HepG2 (cell line): Measurements from ENCODE around the gene MRPL48. TPM values are rescaled to one million over a fixed set of nuclear protein-coding genes. Genes with fewer than 3 reads are reported as not detected.
A peak's percentile ranks its signal among the peaks of the same experiment; 100 is the strongest.

Experiments used
- CAMTA2 ChIP-seq: sonication (generic); formaldehyde crosslinking; IDR thresholded peaks from 2 replicates; pipeline ENCODE4 v1.4.0; 2020; ENCODE audit warnings: mild to moderate bottlenecking, missing genetic modification reagents, borderline replicate concordance
- CBFB ChIP-seq: sonication (generic); formaldehyde crosslinking; IDR thresholded peaks from 2 replicates; pipeline ENCODE4 v1.4.0; 2020; ENCODE audit warnings: missing genetic modification reagents
- CHD4 ChIP-seq: fragments of 200-600 bp; sonication (generic); IDR thresholded peaks from 2 replicates; pipeline ENCODE4 v1.7.0; 2017; ENCODE audit warnings: mild to moderate bottlenecking, low read length, borderline replicate concordance
- FOXK1 ChIP-seq: sonication (generic); formaldehyde crosslinking; IDR thresholded peaks from 2 replicates; pipeline ENCODE4 v1.4.0; 2020; ENCODE audit warnings: low read depth, missing genetic modification reagents, borderline replicate concordance
- PAWR ChIP-seq: sonication (generic); formaldehyde crosslinking; IDR thresholded peaks from 2 replicates; pipeline ENCODE4 v1.4.0; 2020; ENCODE audit warnings: missing genetic modification reagents, mild to moderate bottlenecking, borderline replicate concordance
- SP4 ChIP-seq: sonication (generic); formaldehyde crosslinking; IDR thresholded peaks from 2 replicates; pipeline ENCODE4 v1.8.1; 2023; ENCODE audit warnings: mild to moderate bottlenecking, missing genetic modification reagents
- SPEN ChIP-seq: sonication (generic); formaldehyde crosslinking; IDR thresholded peaks from 2 replicates; pipeline ENCODE4 v1.5.1; 2020; ENCODE audit warnings: low read depth, mild to moderate bottlenecking, missing genetic modification reagents
- STAT5B ChIP-seq: sonication (generic); formaldehyde crosslinking; IDR thresholded peaks from 2 replicates; pipeline ENCODE4 v1.4.0; 2020; ENCODE audit warnings: missing genetic modification reagents
- ZBTB40 ChIP-seq, 2 experiments: fragments of 450-650 bp in 1 of 2; sonication (generic) in 1 of 2; formaldehyde crosslinking in 1 of 2; IDR thresholded peaks; 2 replicates each; pipeline versions ENCODE4 v1.6.1 to v1.8.0; 2016 to 2022; ENCODE audit warnings: antibody characterized with exemption in 1 of 2, mild to moderate bottlenecking in 1 of 2, missing genetic modification reagents in 1 of 2
- ZMYM4 ChIP-seq: sonication (generic); formaldehyde crosslinking; IDR thresholded peaks from 2 replicates; pipeline ENCODE4 v1.8.1; 2023; ENCODE audit warnings: mild to moderate bottlenecking, missing genetic modification reagents
- ZNF160 ChIP-seq: sonication (generic); formaldehyde crosslinking; IDR thresholded peaks from 2 replicates; pipeline ENCODE4 v1.8.0; 2022; ENCODE audit warnings: mild to moderate bottlenecking, inconsistent platforms, missing genetic modification reagents
- ZNF224 ChIP-seq: sonication (generic); formaldehyde crosslinking; IDR thresholded peaks from 2 replicates; pipeline ENCODE4 v1.5.0; 2020; ENCODE audit warnings: mild to moderate bottlenecking, missing genetic modification reagents
- ZNF501 ChIP-seq: sonication (generic); formaldehyde crosslinking; IDR thresholded peaks from 2 replicates; pipeline ENCODE4 v1.5.1; 2020; ENCODE audit warnings: mild to moderate bottlenecking, moderate library complexity, missing genetic modification reagents
- ZNF607 ChIP-seq: sonication (generic); formaldehyde crosslinking; IDR thresholded peaks from 2 replicates; pipeline ENCODE4 v1.5.1; 2020; ENCODE audit warnings: missing genetic modification reagents, mild to moderate bottlenecking, borderline replicate concordance
- ZNF674 ChIP-seq: sonication (generic); formaldehyde crosslinking; IDR thresholded peaks from 2 replicates; pipeline ENCODE4 v1.5.0; 2020; ENCODE audit warnings: low read depth, mild to moderate bottlenecking, missing genetic modification reagents
- ZNF768 ChIP-seq: sonication (generic); formaldehyde crosslinking; IDR thresholded peaks from 2 replicates; pipeline ENCODE4 v1.4.0; 2020; ENCODE audit warnings: missing genetic modification reagents
- ZNF772 ChIP-seq: sonication (generic); formaldehyde crosslinking; IDR thresholded peaks from 2 replicates; pipeline ENCODE4 v1.5.0; 2020; ENCODE audit warnings: mild to moderate bottlenecking, missing genetic modification reagents
- polyA plus RNA-seq, 8 experiments: library from polyadenylated mRNA; depleted of rRNA in 3 of 8; stranded (reverse) in 7 of 8; unstranded in 1 of 8; fragments of >200 nt; fragmentation: Illumina TruSeq in 4 of 8; extraction: Trizol in 4 of 8; gene quantifications; 2 replicates each; pipeline versions ENCODE4 v1.2.1 to v1.2.3, GENCODE V29; 2011 to 2016; ENCODE audit warnings: low read depth in 4 of 8, missing spikeins in 1 of 8, mixed read lengths in 1 of 8; ENCODE audit not compliant: insufficient read depth in 1 of 8
- total RNA-seq, 5 experiments: library from RNA; depleted of rRNA; stranded (reverse); fragments of >200 nt; fragmentation: Illumina TruSeq; extraction: Trizol; gene quantifications; 2 replicates each; pipeline ENCODE4 v1.2.3, GENCODE V29; 2016; ENCODE audit warnings: low read depth in 1 of 5

Gene MRPL48
- total and polyA plus RNA-seq, 2 of the 13 experiments (the other 11 are each of a cell fraction or from before 2014, with no cell fraction given) = 61.2 to 67.9 TPM

GRCh38 chr11:73876424-73877310, 89.0 kb downstream of the MRPL48 start, which contains the start of the genes COA4 and PAAF1 (continued):
- TF ChIP-seq CHD4 (peak; percentile 53; the same call in 1 of the 2 replicates), ZNF224 (CRISPR knock-in tag) (no peak), ZNF501 (CRISPR knock-in tag) (peak; percentile 86), SP4 (CRISPR knock-in tag) (peak; percentile 92), ZNF674 (CRISPR knock-in tag) (peak; percentile 66; the same call in 1 of the 2 replicates), ZBTB40 (IDR thresholded peaks at IDR 0.05) (peak; percentile 50), ZBTB40 (CRISPR knock-in tag; IDR thresholded peaks at IDR 0.05) (peak; percentile 51; the same call in 1 of the 2 replicates), CBFB (peak; percentile 79; the same call in 1 of the 2 replicates), STAT5B (no peak), ZMYM4 (CRISPR knock-in tag) (peak; percentile 83), SPEN (peak; percentile 88), FOXK1 (CRISPR knock-in tag) (peak; percentile 75; the same call in 1 of the 2 replicates), ZNF160 (CRISPR knock-in tag) (no peak), ZNF772 (peak; percentile 87), CAMTA2 (CRISPR knock-in tag) (peak; percentile 61; the same call in 1 of the 2 replicates), PAWR (CRISPR knock-in tag) (no peak), ZNF768 (peak; percentile 75), ZNF607 (CRISPR knock-in tag) (peak; percentile 87; the same call in 1 of the 2 replicates)
